Ovary (tissue), 9 donors: ENCODE results near the gene GNAL. TPM values are rescaled to one million over a fixed set of nuclear protein-coding genes. Genes with fewer than 3 reads are reported as not detected.

Experiments
- DNase-seq, 5 donors: peaks; one replicate each; pipeline ENCODE4 v3.0.0-alpha.2; 2019 to 2020
- H3K27ac ChIP-seq, 2 donors: fragments of 200-600 bp; one replicate each; pipeline versions ENCODE4 v1.5.1 to v1.8.0; 2019 to 2022
- H3K27me3 ChIP-seq: fragments of 200-600 bp; one replicate; pipeline ENCODE4 v1.8.0; 2022
- H3K36me3 ChIP-seq: fragments of 200-600 bp; sonication (generic); one replicate; pipeline ENCODE4 v1.5.1; 2019
- H3K4me1 ChIP-seq: one replicate; pipeline ENCODE4 v1.8.1; 2013; ENCODE audit warnings: mild to moderate bottlenecking, moderate library complexity; ENCODE audit not compliant: insufficient read depth
- H3K4me3 ChIP-seq: fragments of 200-600 bp; sonication (generic); one replicate; pipeline ENCODE4 v1.5.1; 2017
- H3K9me3 ChIP-seq, 2 donors: fragments of 200-600 bp in 1 of 2; sonication (generic) in 1 of 2; one replicate each; pipeline versions ENCODE4 v1.5.1 to v1.8.1; 2013 to 2019; ENCODE audit warnings: mild to moderate bottlenecking in 1 of 2, moderate library complexity in 1 of 2
- CTCF ChIP-seq, 3 donors: fragments of 450-650 bp in 2 of 3; fragments of 200-600 bp in 1 of 3; IDR thresholded peaks; one replicate each; pipeline versions ENCODE4 v1.5.1 to v1.8.0; 2016 to 2022; ENCODE audit warnings: antibody characterized with exemption in 3 of 3, mild to moderate bottlenecking in 1 of 3
- EP300 ChIP-seq: sonication (generic); formaldehyde crosslinking; IDR thresholded peaks from one replicate; pipeline ENCODE4 v1.6.1; 2017; ENCODE audit warnings: antibody characterized with exemption
- POLR2A ChIP-seq: fragments of 450-650 bp; IDR thresholded peaks from one replicate; pipeline ENCODE4 v1.6.1; 2017; ENCODE audit warnings: antibody characterized with exemption, mild to moderate bottlenecking, moderate library complexity
- WGBS, 3 donors: extraction: QIAGEN DNeasy Blood & Tissue Kit in 1 of 3; methylation state at CpG; one replicate each; pipeline versions ENCODE4 v1.1.5 to v1.1.7; 2013 to 2017; 5-methylcytosine and 5-hydroxymethylcytosine counted together
- intact Hi-C, 4 donors: fragments of 100-400 bp; cut with DNase I; formaldehyde crosslinking; loops; one replicate each; pipeline versions ENCODE4 v1.11.0 to v1.15.1; 2022 to 2023
- polyA plus RNA-seq, 2 donors: library from polyadenylated mRNA; stranded (reverse); fragments of 200-250 nt in 1 of 2; fragments of 350-450 nt in 1 of 2; fragmentation: Illumina TruSeq in 1 of 2; extraction: RNeasy Lipid Tissue Mini Kit (QIAGEN cat#74804) in 1 of 2; gene quantifications; one replicate each; pipeline ENCODE4 v1.2.3, GENCODE V29; 2013 to 2014
- total RNA-seq, 7 donors: library from RNA; depleted of rRNA in 2 of 7; stranded (reverse); fragments of >200 nt in 2 of 7; fragmentation: NEBNext Ultra II Directional in 3 of 7; extraction: Animal tissue kit (Norgen Biotek cat#: 25700) in 3 of 7; gene quantifications; one replicate each; pipeline versions ENCODE4 v1.1.0 to v1.2.4, GENCODE V29; 2016 to 2023
- donor health status: DM: no; HTN: no; CAD: no; lungs with moderate emphysema.
- donor health status: DM: no; HTN: no; CAD: no.
- donor health status: Bipolar disorder and iron deficiency.
- donor health status: DM: yes; HTN: yes; CAD: no.
- donor health status: DM: no; HTN: no; CAD: no.
- donor health status: DM: yes; HTN: yes; CAD: no.

GNAL gene
- total and polyA plus RNA-seq, 9 donors, result 1.6 to 15.4 (median 3.4) TPM

DNA sequence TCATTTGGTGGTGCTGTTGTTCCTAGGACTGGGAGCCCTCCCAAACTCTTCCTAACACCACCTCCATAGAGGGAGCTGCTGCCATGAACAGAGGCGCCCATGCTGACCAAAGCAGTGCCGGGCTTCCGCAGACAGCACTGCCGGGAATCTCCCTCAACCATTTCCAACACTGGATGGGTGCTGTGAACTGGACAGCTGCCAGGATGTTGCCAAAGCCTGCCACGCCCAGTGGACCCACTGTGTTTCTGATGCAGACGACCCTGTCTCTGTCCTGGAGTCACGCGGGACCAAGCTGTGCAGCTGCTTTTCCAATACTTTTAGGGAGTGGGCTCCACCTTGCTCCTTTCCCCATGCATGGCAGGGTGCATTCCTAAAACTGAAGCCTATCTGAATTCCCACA lies 16.9 kb upstream of the GNAL start:
- H3K4me3 ChIP-seq, result no peak overlapping the region
- H3K9me3 ChIP-seq, result no peaks in the 10 kb centered on the region
- H3K27me3 ChIP-seq, result no peaks in the 10 kb centered on the region
- H3K4me1 ChIP-seq, result no peaks in the 10 kb centered on the region
- 87 to 91% (median 89%) methylated on average over 8 of the region's 8 CpGs for WGBS, 3 donors
- intact Hi-C loops, result no loop called here
- no peak for DNase-seq
- no peak overlapping the region for H3K27ac ChIP-seq
- H3K36me3 ChIP-seq, result no peaks in the 10 kb centered on the region
- TF ChIP-seq EP300, result no peak

GRCh38 chr18:11672846-11673454 lies 16.1 kb upstream of the GNAL start:
- no peak overlapping the region for H3K4me3 ChIP-seq
- no peak for TF ChIP-seq CTCF (IDR thresholded peaks at IDR 0.05)
- TF ChIP-seq EP300, result no peak
- TF ChIP-seq POLR2A, result no peak
- no peaks in the 10 kb centered on the region for H3K36me3 ChIP-seq
- no peaks in the 10 kb centered on the region for H3K27me3 ChIP-seq
- 55 to 66% (median 56%) methylated on average over 8 of the region's 8 CpGs for WGBS, 3 donors
- no peaks in the 10 kb centered on the region for H3K9me3 ChIP-seq
- no peak for DNase-seq
- intact Hi-C loops, result no loop called here
- no peak overlapping the region for H3K27ac ChIP-seq
- H3K4me1 ChIP-seq, result no peaks in the 10 kb centered on the region

GRCh38 chr18:11673560-11673959 lies 15.5 kb upstream of the GNAL start:
- H3K27ac ChIP-seq, result no peak overlapping the region
- no peaks in the 10 kb centered on the region for H3K36me3 ChIP-seq
- H3K9me3 ChIP-seq, result no peaks in the 10 kb centered on the region
- no peaks in the 10 kb centered on the region for H3K27me3 ChIP-seq
- no peak overlapping the region for H3K4me3 ChIP-seq
- intact Hi-C loops, result no loop called here
- TF ChIP-seq POLR2A (no peak), CTCF (IDR thresholded peaks at IDR 0.05) (no peak), EP300 (no peak)
- WGBS, 3 donors, result 71 to 79% (median 74%) methylated on average over 9 of the region's 9 CpGs
- DNase-seq, result no peak
- no peaks in the 10 kb centered on the region for H3K4me1 ChIP-seq

DNA sequence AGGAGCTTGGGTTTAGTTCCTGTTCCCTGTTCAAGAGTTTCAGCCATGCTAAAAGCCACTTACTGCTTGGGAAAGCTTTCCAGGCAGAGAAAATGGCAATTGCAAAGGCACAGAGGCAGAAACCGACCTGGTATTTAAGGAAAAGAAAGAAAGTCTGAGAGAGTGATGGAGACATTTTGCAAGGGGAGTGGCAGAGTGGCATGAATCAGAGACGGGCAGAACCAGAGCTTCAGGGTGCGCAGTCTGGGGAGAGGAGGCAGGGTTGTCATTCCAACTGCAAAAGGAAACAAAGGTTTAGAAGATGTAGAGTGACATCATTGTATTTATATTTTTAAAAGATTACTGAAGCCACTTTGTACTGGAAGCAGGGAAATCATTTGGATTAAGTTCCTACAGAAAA lies 14.9 kb upstream of the GNAL start:
- Histone ChIP-seq H3K27me3 (no peaks in the 10 kb centered on the region), H3K27ac (no peak overlapping the region), H3K4me3 (no peak overlapping the region), H3K4me1 (no peaks in the 10 kb centered on the region), H3K9me3 (no peaks in the 10 kb centered on the region), H3K36me3 (no peaks in the 10 kb centered on the region)
- DNase-seq, result no peak
- intact Hi-C loops, result no loop called here
- TF ChIP-seq EP300 (no peak), POLR2A (no peak), CTCF (IDR thresholded peaks at IDR 0.05) (no peak)
- 73 to 76% (median 73%) methylated on average over 3 of the region's 3 CpGs for WGBS, 3 donors

DNA sequence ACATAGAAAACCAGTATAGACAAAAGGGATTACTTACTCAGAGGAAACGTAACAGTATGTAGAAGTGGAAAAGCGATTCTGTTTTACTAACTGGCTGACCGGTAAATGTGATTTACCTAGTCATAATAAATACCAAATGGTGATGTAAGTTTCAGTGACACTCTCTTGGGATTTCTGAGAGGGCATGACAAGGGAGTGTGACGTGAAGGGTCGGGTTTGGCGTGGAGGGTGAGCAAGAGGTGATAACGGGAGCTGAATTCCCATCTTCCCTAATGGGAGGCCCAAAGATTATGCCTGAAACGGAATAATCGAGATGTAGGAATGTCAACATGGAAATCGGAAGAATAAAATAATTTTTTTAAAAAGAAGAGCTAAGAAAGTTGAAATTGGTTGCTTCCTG lies 12.7 kb upstream of the GNAL start:
- no peak overlapping the region for H3K27ac ChIP-seq
- DNase-seq, result no peak
- H3K9me3 ChIP-seq, result no peaks in the 10 kb centered on the region
- no peaks in the 10 kb centered on the region for H3K27me3 ChIP-seq
- 54 to 75% (median 55%) methylated on average over 10 of the region's 10 CpGs for WGBS, 3 donors
- no peaks in the 10 kb centered on the region for H3K4me1 ChIP-seq
- no peaks in the 10 kb centered on the region for H3K36me3 ChIP-seq
- H3K4me3 ChIP-seq, result no peak overlapping the region
- TF ChIP-seq EP300, result no peak
- no peak for TF ChIP-seq POLR2A
- TF ChIP-seq CTCF (IDR thresholded peaks at IDR 0.05), result no peak
- intact Hi-C loops, result no loop called here
